GM19035 (cell line): ENCODE data around the gene AMT.

Experiments used
- ATAC-seq: cut with Tn5 transposase; IDR thresholded peaks from one replicate; pipeline ENCODE4 v1.9.1; 2021; ENCODE audit not compliant: unreplicated experiment

The AMT gene

GRCh38 chr3:49389297-49389696, 33.0 kb downstream of the AMT start:
- ATAC-seq = no peak

GRCh38 chr3:49388289-49388820, 33.9 kb downstream of the AMT start:
- ATAC-seq = no peak

GRCh38 chr3:49387721-49388120, 34.6 kb downstream of the AMT start:
- ATAC-seq = no peak

GRCh38 chr3:49386056-49386756, 36.1 kb downstream of the AMT start:
- no peak for ATAC-seq

- ATAC-seq = no peak
Observed at GRCh38 chr3:49385617-49386016, 36.7 kb downstream of the AMT start.

- no peak for ATAC-seq
Observed at GRCh38 chr3:49383387-49383786, 38.9 kb downstream of the AMT start.

GRCh38 chr3:49378249-49378895, 43.9 kb downstream of the AMT start:
- ATAC-seq = no peak

- ATAC-seq = no peak
Observed at GRCh38 chr3:49377483-49377882, 44.8 kb downstream of the AMT start.

- no peak for ATAC-seq
Observed at GRCh38 chr3:49371946-49372345, 50.3 kb downstream of the AMT start.

GRCh38 chr3:49370585-49371290, 51.5 kb downstream of the AMT start:
- no peak for ATAC-seq
